ENCODE results near the gene ANKRD33.

Gene ANKRD33

DNA sequence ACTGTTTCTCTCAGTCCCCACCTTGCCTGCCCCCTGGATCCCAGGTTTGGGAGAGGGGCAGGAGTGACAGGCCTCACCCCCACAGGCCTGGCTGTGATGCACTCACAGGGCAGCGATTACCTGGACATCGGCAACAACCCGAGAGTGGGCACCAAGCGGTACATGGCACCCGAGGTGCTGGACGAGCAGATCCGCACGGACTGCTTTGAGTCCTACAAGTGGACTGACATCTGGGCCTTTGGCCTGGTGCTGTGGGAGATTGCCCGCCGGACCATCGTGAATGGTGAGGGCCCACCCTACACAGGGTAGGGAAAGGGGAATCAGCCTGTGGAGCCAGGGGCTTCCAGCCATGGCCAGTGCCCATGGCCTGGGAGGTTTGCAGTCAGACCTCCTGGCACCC, 28.0 kb downstream of the ANKRD33 start:
- TF ChIP-seq, protein P1, sequence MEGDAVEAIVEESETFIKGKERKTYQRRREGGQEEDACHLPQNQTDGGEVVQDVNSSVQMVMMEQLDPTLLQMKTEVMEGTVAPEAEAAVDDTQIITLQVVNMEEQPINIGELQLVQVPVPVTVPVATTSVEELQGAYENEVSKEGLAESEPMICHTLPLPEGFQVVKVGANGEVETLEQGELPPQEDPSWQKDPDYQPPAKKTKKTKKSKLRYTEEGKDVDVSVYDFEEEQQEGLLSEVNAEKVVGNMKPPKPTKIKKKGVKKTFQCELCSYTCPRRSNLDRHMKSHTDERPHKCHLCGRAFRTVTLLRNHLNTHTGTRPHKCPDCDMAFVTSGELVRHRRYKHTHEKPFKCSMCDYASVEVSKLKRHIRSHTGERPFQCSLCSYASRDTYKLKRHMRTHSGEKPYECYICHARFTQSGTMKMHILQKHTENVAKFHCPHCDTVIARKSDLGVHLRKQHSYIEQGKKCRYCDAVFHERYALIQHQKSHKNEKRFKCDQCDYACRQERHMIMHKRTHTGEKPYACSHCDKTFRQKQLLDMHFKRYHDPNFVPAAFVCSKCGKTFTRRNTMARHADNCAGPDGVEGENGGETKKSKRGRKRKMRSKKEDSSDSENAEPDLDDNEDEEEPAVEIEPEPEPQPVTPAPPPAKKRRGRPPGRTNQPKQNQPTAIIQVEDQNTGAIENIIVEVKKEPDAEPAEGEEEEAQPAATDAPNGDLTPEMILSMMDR (IDR thresholded peaks at IDR 0.05; ENCODE audit: extremely low read depth, missing control alignments) = no peak
- DNase-seq (ENCODE audit: low spot score) = no peak

DNA sequence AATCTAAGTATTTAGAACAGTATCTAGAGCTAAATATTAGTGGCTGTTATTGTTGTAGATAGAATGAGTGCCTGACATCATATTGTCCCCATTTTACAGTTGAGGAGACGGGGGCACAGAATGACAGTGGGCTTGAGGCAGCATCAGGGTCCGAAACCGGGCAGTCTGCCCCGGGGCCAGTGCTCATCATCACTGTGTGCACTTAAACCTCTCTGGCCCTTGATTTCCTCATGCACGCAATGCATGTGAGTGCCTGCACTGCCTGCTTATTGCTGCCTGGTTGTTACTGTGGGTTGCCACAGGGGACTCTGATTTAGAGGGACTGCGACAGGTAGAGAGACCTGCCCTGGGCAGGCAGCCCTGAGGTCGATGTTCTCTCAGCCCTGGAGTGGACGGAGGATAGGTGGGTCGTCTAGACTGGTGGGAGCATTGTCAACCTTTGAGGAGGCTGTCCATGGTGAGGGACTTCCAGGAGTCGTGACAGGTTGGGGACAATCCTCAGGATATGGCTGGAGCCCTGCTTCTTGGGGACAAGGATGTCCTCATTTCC, 29.2 kb downstream of the ANKRD33 start:
- TF ChIP-seq, protein P1 (IDR thresholded peaks at IDR 0.05; ENCODE audit: extremely low read depth, missing control alignments) = no peak
- no peak for DNase-seq (ENCODE audit: low spot score)

DNA sequence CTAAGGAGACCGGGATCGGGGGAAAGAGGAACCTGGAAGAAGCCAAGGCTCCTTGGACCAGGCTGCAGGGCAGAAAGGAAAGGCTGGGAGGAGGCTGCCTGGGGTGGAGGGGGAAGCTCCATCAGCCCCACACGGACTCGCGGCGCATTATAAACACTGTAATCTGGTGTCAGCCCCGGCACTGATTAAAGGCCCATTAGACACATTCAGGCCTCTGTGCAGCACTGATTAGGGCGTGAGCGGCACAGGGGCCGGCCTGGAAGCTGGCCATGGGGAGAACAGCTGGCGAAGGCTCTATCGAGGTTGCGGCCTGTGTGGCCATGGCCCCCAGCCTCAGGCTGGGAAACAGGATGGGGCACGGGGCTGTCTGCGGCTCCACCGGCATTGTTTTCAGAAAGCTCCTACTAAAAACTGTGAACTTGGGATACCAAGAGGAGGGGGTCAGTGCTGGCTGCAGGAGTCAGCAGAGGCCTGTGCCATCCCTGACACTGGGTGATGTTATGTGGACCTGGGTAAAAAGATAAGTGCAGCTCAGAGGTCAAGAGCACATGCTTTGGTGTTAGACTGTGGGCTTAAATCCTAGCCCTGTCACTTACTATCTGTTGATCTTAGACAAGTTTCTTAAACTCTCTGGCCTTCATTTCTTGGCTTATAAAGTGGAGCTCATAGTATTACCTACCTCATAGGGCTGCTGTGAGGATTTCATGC, 30.0 kb downstream of the ANKRD33 start:
- TF ChIP-seq, protein P1 (IDR thresholded peaks at IDR 0.05; ENCODE audit: extremely low read depth, missing control alignments) = no peak
- no peak for DNase-seq (ENCODE audit: low spot score)

DNA sequence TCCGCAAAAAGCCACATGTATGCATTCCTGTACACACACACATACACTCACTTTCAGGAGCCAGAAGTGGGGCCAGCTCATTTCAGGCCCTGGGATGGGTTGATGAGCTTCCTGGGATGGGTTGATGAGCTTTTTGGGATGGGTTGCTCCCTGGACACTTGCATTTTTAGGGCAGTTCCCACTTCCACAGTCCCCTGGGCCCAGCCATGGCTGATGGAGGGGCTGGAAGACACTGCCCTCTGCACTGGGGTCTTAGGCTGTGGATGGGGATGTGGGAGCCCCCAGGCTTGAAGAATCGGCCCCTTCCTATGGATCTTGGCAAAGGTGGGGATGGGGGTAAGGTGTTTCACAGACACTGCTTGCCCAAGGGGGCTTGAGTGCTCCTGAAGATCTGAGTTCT, 32.1 kb downstream of the ANKRD33 start:
- TF ChIP-seq, protein P1 (IDR thresholded peaks at IDR 0.05; ENCODE audit: extremely low read depth, missing control alignments) = no peak
- DNase-seq (ENCODE audit: low spot score) = no peak

DNA sequence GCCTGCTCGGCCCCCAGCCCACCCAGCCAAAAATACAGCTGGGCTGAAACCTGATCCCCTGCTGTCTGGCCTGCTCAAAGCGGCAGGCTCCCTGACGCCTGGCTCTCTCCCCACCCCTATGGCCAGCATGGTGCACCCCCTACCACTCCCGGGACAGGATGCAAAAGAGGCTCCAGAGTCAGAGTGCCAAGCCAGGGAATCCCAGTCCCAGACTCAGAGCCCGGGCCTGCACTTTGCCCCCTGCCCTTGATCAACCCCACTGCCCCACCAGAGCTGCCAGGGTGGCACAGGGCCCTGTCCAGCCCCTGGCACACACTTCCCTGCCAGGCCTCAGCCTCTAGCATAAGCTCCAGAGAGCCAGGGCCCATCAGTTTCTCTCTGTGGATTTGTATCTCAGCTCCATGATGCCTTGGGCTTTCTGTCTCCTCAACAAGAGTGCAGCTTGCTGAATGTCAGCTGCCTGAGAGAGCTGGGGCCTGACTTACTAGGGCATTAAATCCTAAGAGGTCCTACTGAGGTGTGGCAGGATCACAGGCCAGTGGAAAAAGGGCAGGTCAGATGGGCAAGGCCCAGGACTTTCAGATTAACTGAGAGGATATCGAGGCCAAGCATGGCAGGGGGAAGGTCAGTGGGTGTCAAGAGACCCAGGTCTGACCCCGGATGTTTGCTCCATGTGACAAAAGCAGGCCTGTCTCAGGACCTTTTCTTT, 33.3 kb downstream of the ANKRD33 start:
- DNase-seq (ENCODE audit: low spot score) = no peak
- TF ChIP-seq, protein P1 (IDR thresholded peaks at IDR 0.05; ENCODE audit: extremely low read depth, missing control alignments) = no peak

DNA sequence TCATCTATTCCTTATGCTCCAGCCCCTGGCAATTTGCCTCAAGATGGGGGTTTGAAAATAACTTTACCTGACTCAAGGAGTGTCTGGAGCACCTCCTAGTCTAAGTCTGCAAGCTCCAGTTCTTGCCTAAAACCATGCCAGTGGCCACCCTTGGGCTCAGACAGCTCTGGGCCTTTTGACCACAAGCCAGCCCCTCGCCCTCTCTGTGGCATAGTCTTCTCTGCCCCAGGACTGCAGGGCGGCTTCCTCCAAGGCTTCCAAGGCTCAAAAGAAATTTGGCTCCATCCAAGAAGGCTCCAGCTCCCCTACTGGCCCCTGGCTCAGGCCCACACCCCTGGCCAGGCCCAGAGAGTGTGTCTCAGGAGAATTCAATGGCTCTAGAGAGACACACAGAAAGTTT, 34.2 kb downstream of the ANKRD33 start:
- TF ChIP-seq, protein P1 (IDR thresholded peaks at IDR 0.05; ENCODE audit: extremely low read depth, missing control alignments) = no peak
- DNase-seq (ENCODE audit: low spot score) = no peak

All from GM20000 (cell line).